DOHH2 (cell line): ENCODE data around the gene TXN.

Experiments used
- H3F3A ChIP-seq: fragments of 200-600 bp; sonication (generic), shearing (Covaris generic); 2 replicates; pipeline ENCODE4 v1.6.0; 2016; ENCODE audit warnings: antibody characterized with exemption, mild to moderate bottlenecking; ENCODE audit not compliant: control insufficient read depth, insufficient read depth
- H3K27ac ChIP-seq: fragments of 200-600 bp; sonication (generic); 2 replicates; pipeline ENCODE4 v1.5.1; 2014; ENCODE audit warnings: low read depth, mild to moderate bottlenecking, low read length, moderate library complexity
- H3K27me3 ChIP-seq: fragments of 200-600 bp; sonication (generic); 2 replicates; pipeline ENCODE4 v1.6.1; 2014; ENCODE audit warnings: mild to moderate bottlenecking, low read length, mixed read lengths; ENCODE audit not compliant: control insufficient read depth
- H3K36me3 ChIP-seq: fragments of 200-600 bp; sonication (generic); 2 replicates; pipeline ENCODE4 v1.6.1; 2014; ENCODE audit warnings: mild to moderate bottlenecking, low read length, moderate library complexity, mixed read lengths; ENCODE audit not compliant: control insufficient read depth
- H3K4me1 ChIP-seq: fragments of 200-600 bp; sonication (generic); 2 replicates; pipeline ENCODE4 v1.6.1; 2014; ENCODE audit warnings: mild to moderate bottlenecking, low read length, mixed read lengths; ENCODE audit not compliant: control insufficient read depth
- H3K4me2 ChIP-seq: fragments of 200-600 bp; sonication (generic); 2 replicates; pipeline ENCODE4 v1.6.0; 2014; ENCODE audit warnings: mild to moderate bottlenecking, low read length, moderate library complexity
- H3K4me3 ChIP-seq: fragments of 200-600 bp; sonication (generic); 2 replicates; pipeline ENCODE4 v1.5.1; 2014; ENCODE audit warnings: mild to moderate bottlenecking, low read length, mixed read lengths
- H3K79me2 ChIP-seq: fragments of 200-600 bp; sonication (generic); 2 replicates; pipeline ENCODE4 v1.6.1; 2014; ENCODE audit warnings: mild to moderate bottlenecking, low read length, mixed read lengths; ENCODE audit not compliant: control insufficient read depth
- H3K9me2 ChIP-seq: fragments of 200-600 bp; sonication (generic); replicated peaks from 2 replicates; pipeline ENCODE4 v1.6.1; 2014; ENCODE audit warnings: mild to moderate bottlenecking, low read length, mixed read lengths; ENCODE audit not compliant: control insufficient read depth
- H3K9me3 ChIP-seq: fragments of 200-600 bp; sonication (generic); 2 replicates; pipeline ENCODE4 v1.6.1; 2014; ENCODE audit warnings: antibody characterized with exemption, low read length, mixed read lengths; ENCODE audit not compliant: control insufficient read depth, insufficient read depth
- H4K20me1 ChIP-seq: fragments of 200-600 bp; sonication (generic); 2 replicates; pipeline ENCODE4 v1.6.0; 2014; ENCODE audit warnings: low read depth, mild to moderate bottlenecking, antibody characterized with exemption, low read length, moderate library complexity; ENCODE audit not compliant: control insufficient read depth, insufficient read depth
- CTCF ChIP-seq: fragments of 200-600 bp; sonication (generic); IDR thresholded peaks from one replicate; pipeline ENCODE4 v1.5.1; 2014; ENCODE audit warnings: antibody characterized with exemption, mild to moderate bottlenecking, low read depth, low read length; ENCODE audit not compliant: poor library complexity, severe bottlenecking
- EZH2phosphoT487 ChIP-seq: fragments of 200-600 bp; sonication (generic); IDR thresholded peaks from 2 replicates; pipeline ENCODE4 v1.6.1; 2017; ENCODE audit warnings: borderline replicate concordance, mild to moderate bottlenecking, antibody characterized with exemption, low read length, moderate library complexity, mixed read lengths

The TXN gene

DNA sequence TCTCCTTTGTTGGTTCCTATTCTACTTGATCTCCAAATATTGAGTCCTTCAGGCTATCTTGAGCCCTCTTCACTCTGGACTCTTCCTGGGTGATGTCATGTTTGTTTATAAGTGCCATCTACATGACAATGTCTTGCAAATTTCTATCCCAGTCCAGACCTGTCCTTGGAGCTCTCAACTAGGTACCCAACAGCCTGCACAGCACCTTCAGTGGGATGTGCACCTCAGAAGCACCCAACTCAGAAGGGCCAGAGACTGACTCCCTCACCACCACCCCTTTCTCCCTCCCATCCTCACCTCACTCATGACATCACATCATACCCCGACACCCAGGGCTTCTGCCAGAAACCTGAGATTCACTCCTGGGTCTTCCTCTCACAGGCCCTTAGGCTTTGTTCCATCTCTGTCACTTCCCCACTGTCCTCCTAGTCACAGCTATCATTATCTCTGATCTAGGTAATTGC lies 14.4 kb downstream of the TXN start:
- no peaks in the 10 kb centered on the region for H3K9me3 ChIP-seq
- H3K4me2 ChIP-seq = no peak overlapping the region
- no peak overlapping the region for H3K27ac ChIP-seq
- H3K79me2 ChIP-seq = peaks cover 4% of the 10 kb centered on the region; the same call in 1 of the 2 replicates
- no peaks in the 10 kb centered on the region for H3K9me2 ChIP-seq
- H3K4me1 ChIP-seq = no peaks in the 10 kb centered on the region
- H3K4me3 ChIP-seq = no peak overlapping the region
- 0 out of 2 replicates have a peak, but pooled peaks cover 3% of the 10 kb centered on the region for H3F3A ChIP-seq
- no peaks in the 10 kb centered on the region for H3K27me3 ChIP-seq
- no peak for TF ChIP-seq EZH2phosphoT487
- peaks cover 37% of the 10 kb centered on the region for H3K36me3 ChIP-seq
- peaks cover 4% of the 10 kb centered on the region; the same call in 1 of the 2 replicates for H4K20me1 ChIP-seq

DNA sequence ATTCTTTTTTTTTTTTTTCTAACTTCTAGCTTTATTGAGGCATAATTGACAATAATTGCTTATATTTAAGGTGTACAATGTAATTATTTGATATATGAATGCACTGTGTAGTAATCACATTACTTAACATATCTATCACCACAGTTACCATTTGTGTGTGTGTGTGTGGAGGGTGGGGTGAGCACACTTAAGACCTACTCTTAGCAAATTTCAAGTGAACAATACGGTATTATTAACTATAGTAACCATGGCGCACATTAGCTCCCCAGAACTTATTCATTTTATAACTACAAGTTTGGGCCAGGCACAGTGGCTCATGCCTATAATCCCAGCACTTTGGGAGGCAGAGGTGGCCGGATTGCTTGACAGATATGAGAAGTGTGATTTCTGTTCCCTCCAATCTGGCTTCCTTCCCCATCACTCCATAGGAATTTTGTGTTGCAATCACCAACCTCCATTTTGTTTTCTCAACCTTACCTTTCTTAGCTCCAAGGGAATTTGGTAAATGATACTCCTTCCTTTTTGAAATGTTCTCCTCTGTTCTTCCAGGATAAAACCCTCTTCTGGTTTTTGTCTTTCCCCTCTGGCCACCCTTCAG lies 14.9 kb downstream of the TXN start:
- no peaks in the 10 kb centered on the region for H3K9me3 ChIP-seq
- no peak overlapping the region for H3K4me3 ChIP-seq
- H4K20me1 ChIP-seq = peaks cover under 1% of the 10 kb centered on the region; the same call in 1 of the 2 replicates
- H3K36me3 ChIP-seq = peaks cover 32% of the 10 kb centered on the region
- peaks cover 1% of the 10 kb centered on the region; the same call in 1 of the 2 replicates for H3K79me2 ChIP-seq
- 0 out of 2 replicates have a peak, but pooled peaks cover 3% of the 10 kb centered on the region for H3F3A ChIP-seq
- no peaks in the 10 kb centered on the region for H3K9me2 ChIP-seq
- no peak overlapping the region for H3K4me2 ChIP-seq
- H3K27ac ChIP-seq = no peak overlapping the region
- TF ChIP-seq CTCF (no peak), EZH2phosphoT487 (no peak)
- no peaks in the 10 kb centered on the region for H3K4me1 ChIP-seq
- no peaks in the 10 kb centered on the region for H3K27me3 ChIP-seq

DNA sequence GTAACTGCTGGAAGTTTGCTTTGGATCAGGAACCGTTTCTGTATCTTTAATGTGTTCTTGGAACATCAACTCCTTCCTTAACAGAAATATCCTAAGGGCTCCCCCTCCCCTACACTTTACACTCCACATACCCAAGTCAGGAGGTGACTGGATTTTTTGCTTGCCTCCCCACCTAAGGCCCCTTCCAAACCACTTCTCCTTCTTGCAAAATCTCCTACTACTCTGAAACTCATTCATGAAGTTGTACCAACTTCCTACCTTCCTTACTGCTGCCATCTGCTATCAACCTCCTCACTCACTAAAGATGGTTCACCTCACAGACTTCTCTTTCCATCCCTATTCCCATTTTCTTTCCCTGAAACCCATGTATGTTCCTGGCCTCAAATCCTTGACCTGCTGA lies 16.1 kb downstream of the TXN start:
- no peaks in the 10 kb centered on the region for H4K20me1 ChIP-seq

More for the DNA sequence above, 16.1 kb downstream of the TXN start:
- H3K27ac ChIP-seq = no peak overlapping the region
- H3K9me2 ChIP-seq = no peaks in the 10 kb centered on the region
- H3K27me3 ChIP-seq = no peaks in the 10 kb centered on the region
- TF ChIP-seq EZH2phosphoT487 (no peak), CTCF (no peak)
- peaks cover 24% of the 10 kb centered on the region for H3K36me3 ChIP-seq
- no peak overlapping the region for H3K4me2 ChIP-seq
- no peak overlapping the region for H3K4me3 ChIP-seq
- no peaks in the 10 kb centered on the region for H3K4me1 ChIP-seq
- 0 out of 2 replicates have a peak, but pooled peaks cover 3% of the 10 kb centered on the region for H3F3A ChIP-seq
- no peaks in the 10 kb centered on the region for H3K9me3 ChIP-seq
- H3K79me2 ChIP-seq = no peaks in the 10 kb centered on the region
